HT-29 (cell line): ENCODE data around the gene TAS2R60. TPM values are rescaled to one million over a fixed set of nuclear protein-coding genes. Genes with fewer than 3 reads are reported as not detected.
A peak's percentile ranks its signal among the peaks of the same experiment; 100 is the strongest.

Source experiments
- DNase-seq: peaks from one replicate; pipeline ENCODE4 v3.0.0-alpha.2; 2015; ENCODE audit warnings: low spot score
- total RNA-seq: library from RNA; depleted of rRNA; stranded (reverse); fragments of >200 nt; shearing (Covaris generic); gene quantifications from 2 replicates; pipeline ENCODE4 v1.2.3, GENCODE V29; 2014

TAS2R60 gene
- total RNA-seq, 1 experiment from 2014 or later: not detected

DNA sequence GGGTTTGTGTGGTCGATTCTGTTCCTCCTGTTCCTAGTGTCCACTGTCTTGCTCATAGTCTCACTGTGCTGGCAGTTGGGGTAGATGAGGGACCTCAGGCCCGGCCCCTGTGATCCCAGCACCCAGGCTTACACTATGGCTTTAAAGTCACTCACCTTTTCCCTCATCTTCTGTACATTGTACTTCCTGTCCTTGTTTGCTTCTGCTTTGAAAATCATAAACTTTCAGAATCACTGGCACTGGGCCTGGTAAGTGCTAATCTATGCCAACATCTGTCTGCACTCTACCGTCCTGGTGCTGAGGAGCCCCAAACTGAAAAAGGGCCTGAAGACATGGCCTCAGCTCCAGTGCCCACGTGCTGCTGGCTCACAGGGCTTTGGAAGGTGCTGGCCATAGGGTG lies 5.7 kb upstream of the TAS2R60 start:
- DNase-seq: peak; percentile 9

GRCh38 chr7:143439866-143440265 lies 3.4 kb upstream of the TAS2R60 start:
- DNase-seq: no peak

GRCh38 chr7:143444063-143444782 lies 970 bp downstream of the TAS2R60 start:
- DNase-seq: no peak

DNA sequence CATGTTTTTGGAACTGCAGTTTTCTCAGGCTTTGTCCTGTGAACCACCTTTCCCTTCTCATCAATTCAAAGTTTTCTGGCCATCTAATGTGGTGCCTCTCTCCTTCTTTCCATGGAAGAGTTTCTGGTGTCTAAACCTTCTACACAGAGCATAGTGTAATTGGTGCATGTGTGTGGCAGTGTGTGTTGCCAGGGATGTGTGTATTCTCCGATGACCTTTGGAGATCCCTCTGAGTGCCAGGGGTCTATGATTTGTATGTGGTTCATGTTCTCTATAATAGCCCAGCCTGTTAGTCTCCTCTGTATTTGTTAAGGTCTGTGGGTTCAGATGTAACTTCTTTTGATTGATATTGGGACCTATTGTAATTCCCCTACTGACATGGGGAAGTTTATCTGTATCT lies 1.5 kb downstream of the TAS2R60 start:
- no peak for DNase-seq

DNA sequence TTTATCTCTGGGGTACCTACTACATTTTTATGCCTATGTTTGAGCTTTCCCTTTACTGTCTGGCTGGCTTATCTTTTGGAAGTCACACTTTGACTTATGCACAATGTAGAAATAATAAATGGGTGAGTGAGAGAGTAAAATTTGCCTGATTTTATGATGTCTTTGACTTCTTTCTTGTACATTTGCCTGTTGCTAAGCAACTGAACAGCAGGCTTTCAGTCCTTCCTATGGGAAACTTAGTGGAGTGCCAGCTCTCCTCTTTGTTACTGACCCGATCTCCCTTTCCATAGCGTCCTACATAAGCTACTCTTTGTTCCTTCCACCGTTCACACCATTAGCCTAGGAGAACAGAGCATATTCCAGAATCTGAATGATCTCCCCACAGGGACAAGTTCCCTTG lies 4.2 kb downstream of the TAS2R60 start:
- no peak for DNase-seq

DNA sequence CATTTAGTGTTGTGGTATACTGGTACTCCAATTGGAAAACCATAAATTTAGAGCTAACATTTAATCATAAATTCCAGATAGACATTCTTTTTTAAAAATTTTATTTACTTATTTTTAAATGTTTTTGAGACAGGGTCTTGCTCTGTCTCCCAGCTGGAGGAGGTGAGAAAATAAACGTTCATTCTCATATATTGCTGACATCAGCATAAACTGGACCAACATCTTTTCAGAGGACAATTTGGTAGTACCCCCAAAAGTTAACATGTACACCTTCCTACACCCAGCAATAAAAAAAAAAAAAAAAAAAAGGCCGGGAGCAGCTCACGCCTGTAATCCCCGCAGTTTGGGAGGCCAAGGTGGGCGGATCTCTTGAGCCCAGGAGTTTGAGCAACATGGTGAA lies 5.2 kb downstream of the TAS2R60 start:
- DNase-seq: no peak

DNA sequence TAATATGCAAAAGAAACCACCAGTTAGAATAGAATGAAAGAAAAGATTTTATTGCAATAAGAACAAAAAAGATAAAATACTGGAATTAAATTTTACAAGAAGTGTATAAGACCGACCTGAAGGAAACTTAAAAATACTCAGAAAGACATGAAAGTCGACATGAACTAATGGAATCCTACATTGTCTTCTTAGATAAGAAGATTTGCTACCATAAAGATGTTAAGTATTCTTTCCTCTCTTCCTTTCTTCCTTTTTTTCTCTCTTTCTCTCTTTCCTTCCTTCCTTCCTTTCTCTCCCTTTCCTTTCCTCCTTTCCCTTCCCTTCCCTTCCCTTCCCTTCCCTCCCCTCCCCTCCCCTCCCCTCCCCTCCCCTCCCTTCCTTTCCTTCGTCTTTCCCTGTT lies 6.5 kb downstream of the TAS2R60 start:
- no peak for DNase-seq

DNA sequence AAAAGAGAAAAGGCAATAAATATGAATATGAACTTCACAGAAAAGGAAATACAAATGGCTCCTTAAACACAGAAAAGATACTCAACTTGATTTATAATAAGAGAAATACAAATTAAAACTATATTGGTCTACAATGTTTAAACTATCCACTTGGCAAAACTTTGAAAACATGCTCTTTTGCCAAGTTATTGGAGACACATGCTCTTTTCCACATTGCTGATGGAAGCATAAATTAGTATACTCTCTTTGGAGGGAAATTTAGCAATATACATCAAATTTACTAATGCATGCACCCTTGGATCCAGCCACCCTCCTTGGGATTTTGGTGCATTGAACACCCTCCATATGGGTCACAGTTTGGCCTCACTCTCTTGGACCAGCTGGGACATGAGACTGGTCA lies 7.9 kb downstream of the TAS2R60 start:
- no peak for DNase-seq

DNA sequence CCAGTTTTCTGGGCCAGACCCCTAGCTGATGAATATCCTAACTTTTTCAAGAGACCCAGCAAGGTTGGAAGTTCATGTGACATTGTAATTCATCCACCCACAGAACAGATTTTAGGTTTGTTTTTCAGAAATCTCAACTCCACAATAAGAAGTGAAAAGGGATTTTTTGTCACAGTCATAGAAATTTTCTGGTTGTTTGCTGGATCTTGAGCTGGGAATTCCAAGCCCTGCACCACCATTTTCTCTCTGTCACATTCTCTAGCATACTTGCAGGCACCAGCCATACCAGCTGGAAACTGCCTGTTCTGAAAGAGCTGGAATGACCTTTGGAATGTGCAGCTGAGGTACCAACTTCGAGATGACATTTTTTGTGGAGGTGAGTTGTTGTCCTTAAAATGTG lies 8.5 kb downstream of the TAS2R60 start:
- no peak for DNase-seq

GRCh38 chr7:143452495-143452894 lies 9.2 kb downstream of the TAS2R60 start:
- no peak for DNase-seq

DNA sequence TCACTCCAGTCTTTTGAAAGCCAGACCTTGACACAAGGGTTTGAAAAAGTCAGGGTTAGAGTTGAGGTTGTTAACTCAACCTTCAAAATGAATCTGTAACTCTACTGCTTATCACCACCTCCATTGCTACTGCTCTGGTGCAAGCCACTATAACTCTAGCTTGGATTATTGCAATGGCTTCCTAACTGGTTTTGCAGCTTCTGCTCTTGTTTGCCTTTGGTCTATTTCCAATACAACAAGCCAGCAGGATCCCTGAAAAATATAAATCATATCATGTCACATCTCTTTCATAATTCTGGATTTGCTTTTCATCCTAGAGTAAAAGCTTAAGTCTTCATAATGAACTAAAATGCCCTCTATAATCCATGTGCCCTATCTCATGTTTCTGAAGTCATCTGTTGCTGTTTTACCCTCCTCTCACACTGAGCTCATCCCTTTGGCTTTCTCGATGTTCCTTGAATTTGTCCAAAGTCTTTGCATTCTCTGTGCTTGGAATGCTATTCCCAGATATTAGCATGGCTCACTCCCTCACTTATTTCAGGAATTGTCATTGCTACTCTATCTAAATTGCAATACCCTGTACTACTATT lies 10.9 kb downstream of the TAS2R60 start:
- DNase-seq: peak; percentile 23

DNA sequence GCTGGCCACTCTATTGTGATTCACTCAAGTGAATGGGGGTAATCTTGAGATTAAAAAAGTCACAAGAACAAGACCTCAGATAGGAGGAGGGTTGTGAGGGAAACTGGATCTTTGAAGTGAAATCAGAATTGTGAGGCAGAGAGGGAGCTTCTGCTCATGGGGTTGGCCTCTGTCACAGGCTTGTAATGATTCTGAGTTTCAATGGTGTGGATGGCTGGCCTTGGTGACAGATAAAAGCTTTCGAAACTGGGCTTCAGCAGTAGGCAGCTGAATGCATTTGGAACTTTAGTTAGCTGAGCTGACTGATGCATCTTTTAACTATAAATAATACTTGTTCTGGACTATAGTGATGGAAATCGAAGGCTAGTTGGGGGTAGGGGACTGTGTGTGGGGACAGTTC lies 12.2 kb downstream of the TAS2R60 start:
- DNase-seq: no peak

DNA sequence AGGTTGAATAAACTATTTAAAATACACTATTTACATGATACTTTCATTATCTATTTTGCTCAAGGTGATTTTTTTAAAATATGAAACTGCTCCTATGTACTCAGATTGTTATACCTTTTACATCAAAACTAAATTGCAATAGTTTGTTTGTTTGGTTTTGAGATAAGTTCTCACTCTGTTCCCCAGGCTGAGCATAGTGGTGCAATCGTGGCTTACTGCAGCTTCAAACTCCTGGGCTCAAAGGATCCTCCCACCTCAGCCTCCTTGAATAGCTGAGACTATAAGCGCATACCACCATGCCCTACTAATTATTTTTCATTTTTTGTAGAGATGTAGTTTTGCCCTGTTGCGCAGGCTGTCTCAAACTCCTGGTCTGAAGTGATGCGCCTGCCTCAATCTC lies 12.7 kb downstream of the TAS2R60 start:
- DNase-seq: no peak

- DNase-seq: no peak
Observed at GRCh38 chr7:143456992-143457793, 13.9 kb downstream of the TAS2R60 start.

- no peak for DNase-seq
Observed at GRCh38 chr7:143458263-143458662, 15.0 kb downstream of the TAS2R60 start.

- no peak for DNase-seq
Observed at GRCh38 chr7:143458681-143459080, 15.4 kb downstream of the TAS2R60 start.

DNA sequence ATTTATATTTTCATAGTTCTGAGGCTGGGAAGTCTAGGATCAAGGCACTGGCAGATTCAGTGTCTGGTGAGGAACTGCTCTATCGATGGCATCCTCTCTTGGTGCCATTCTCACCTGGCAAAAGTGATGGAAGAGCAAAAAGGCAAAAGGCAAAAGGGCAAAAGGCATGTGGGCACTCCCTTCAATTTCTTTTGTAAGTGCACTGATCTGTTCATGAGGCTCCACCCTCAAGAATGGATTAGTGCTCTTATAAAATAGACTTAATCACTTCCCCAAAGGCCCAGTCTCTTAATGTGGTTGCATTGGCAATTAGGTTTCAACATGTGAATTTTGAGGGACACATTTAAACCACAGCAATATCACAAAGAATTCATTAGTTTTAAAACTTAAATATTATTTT lies 16.1 kb downstream of the TAS2R60 start:
- no peak for DNase-seq

DNA sequence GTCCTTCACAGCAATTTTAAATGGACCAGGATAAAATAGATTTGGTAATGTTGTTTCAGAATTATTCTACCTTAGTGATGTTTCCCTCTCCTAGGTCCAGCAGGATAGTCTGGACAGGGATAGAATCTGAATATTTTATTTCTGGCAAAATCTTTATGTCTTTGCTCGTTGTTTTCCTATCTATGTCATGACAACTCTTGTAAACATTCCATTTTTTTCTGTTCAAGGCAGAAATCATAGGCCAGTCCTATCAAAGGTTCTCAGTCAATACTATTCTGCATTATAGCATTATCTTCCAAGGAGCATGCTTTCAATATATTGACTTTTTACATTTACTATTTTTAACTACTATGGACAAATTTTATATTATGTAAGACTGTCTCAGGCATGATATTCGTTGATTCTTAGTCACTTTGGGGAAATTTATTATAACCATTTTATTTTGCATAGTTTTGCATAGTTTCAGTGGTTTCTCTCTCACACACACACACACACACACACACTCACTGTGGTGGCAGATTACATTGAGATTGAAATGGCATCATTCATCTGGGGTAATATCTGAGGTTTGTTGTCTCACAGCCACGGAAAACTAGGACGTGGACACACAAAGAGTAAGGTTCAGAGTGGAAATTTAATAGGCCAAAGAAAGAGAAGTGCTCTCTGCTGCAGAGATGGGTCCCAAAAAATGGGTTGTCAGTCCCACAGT lies 17.2 kb downstream of the TAS2R60 start:
- DNase-seq: no peak

DNA sequence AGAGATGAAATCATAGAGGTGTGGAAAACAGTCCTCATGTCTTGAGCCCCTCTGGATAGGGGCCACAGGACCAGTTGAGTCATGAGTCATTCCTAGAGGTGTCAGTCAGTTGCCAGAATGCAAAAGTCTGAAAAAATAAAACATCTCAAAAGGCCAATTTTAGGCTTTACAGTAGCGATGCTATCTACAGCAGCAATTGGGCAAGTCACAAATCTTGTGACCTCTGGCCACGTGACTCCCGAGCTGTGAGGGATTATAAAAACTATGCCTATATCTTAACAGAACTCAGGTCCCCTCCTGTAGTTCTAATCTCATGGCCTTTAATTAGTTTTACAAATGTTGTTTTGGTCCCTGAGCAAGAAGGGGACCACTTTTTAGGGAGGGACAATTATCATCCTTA lies 18.8 kb downstream of the TAS2R60 start:
- DNase-seq: no peak

- no peak for DNase-seq
Observed at GRCh38 chr7:143463556-143463955, 20.3 kb downstream of the TAS2R60 start.

DNA sequence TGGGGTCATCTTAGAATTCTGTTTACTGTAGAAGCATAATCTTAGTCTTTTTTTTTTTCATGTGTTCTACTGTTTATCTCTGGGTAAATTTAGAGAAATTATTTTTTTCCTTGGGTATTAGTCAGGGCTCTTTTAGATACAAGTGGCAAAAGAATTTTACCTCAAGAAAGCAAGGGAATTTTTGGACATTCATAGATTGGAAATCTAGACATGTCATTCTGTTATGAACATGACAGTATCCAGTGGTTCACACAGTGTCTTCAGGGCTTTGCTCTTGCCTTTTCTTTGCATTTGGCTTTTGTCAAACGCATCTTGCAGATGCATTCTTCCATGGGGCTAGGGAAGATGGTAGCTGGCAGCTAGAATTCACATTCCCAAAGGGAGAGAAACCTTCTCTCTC lies 20.7 kb downstream of the TAS2R60 start:
- no peak for DNase-seq

DNA sequence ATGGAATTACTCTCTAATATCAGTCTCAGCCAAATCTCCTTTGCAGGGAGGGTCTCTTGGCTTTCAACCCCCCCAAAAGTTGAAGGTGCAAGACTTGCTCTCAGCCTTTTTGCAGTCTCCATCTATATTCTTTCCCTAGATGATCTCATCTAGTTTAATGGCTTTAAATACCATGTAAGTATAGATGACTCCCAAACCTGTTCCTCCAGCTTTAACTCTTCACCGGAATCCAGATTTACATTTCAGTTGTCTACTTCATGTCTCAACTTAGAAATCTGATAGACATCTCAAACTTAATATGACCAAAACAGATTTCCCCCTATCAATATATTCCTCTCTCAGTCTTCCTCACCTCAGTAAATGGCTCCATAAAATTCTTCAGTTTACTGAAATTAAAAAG lies 24.5 kb downstream of the TAS2R60 start:
- DNase-seq: peak; percentile 51
